GM12878 (cell line): ENCODE results near the gene ARHGEF17. TPM values are rescaled to one million over a fixed set of nuclear protein-coding genes. Genes with fewer than 3 reads are reported as not detected.

ENCODE experiments used
- ASH2L ChIP-seq: fragments of 300-600, 200-600 bp; sonication (generic); IDR thresholded peaks from 2 replicates; pipeline ENCODE4 v1.6.1; 2017; ENCODE audit warnings: low read depth, mild to moderate bottlenecking, borderline replicate concordance
- ATF2 ChIP-seq: IDR thresholded peaks from 2 replicates; pipeline ENCODE4 v1.6.1; 2012; ENCODE audit warnings: low read length, inconsistent platforms
- BRCA1 ChIP-seq: IDR thresholded peaks from 2 replicates; pipeline ENCODE4 v1.6.1; 2011; ENCODE audit warnings: low read depth, low read length, improper control_type of control experiment
- CHD1 ChIP-seq: IDR thresholded peaks from 2 replicates; pipeline ENCODE4 v1.6.1; 2012; ENCODE audit warnings: low read depth, low read length, improper control_type of control experiment
- EGR1 ChIP-seq, 2 experiments: IDR thresholded peaks; 1 replicate in 1 of 2; 2 replicates in 1 of 2; pipeline ENCODE4 v1.6.1; 2011 to 2012; ENCODE audit warnings: low read depth in 2 of 2, low read length in 2 of 2, borderline replicate concordance in 1 of 2, mild to moderate bottlenecking in 1 of 2, moderate library complexity in 1 of 2
- ELK1 ChIP-seq: IDR thresholded peaks from 2 replicates; pipeline ENCODE4 v1.6.1; 2012; ENCODE audit warnings: low read depth, low read length, improper control_type of control experiment
- HSF1 ChIP-seq: fragments of 150-350 bp; IDR thresholded peaks from 2 replicates; pipeline ENCODE4 v1.6.1; 2014; ENCODE audit warnings: mild to moderate bottlenecking, low read depth, low read length
- MLLT1 ChIP-seq: fragments of 450-650 bp; IDR thresholded peaks from 2 replicates; pipeline ENCODE4 v1.6.1; 2016; ENCODE audit warnings: mild to moderate bottlenecking
- NFXL1 ChIP-seq: fragments of 450-650 bp; IDR thresholded peaks from 2 replicates; pipeline ENCODE4 v1.6.1; 2017; ENCODE audit warnings: antibody characterized with exemption, mild to moderate bottlenecking, borderline replicate concordance
- NRF1 ChIP-seq: conservative IDR thresholded peaks from 2 replicates; pipeline ENCODE4 v1.6.1; 2011; ENCODE audit warnings: mild to moderate bottlenecking, low read depth, low read length, improper control_type of control experiment
- PKNOX1 ChIP-seq: fragments of 450-650 bp; IDR thresholded peaks from 2 replicates; pipeline ENCODE4 v1.6.1; 2016; ENCODE audit warnings: mild to moderate bottlenecking
- SMAD1 ChIP-seq: fragments of 450-650 bp; IDR thresholded peaks from 2 replicates; pipeline ENCODE4 v1.6.1; 2018; ENCODE audit warnings: mild to moderate bottlenecking, low read depth; ENCODE audit not compliant: partially characterized antibody
- SMARCA5 ChIP-seq: fragments of 450-650 bp; IDR thresholded peaks from 2 replicates; pipeline ENCODE4 v1.6.1; 2017; ENCODE audit warnings: mild to moderate bottlenecking
- SRF ChIP-seq, 2 experiments: IDR thresholded peaks; 2 replicates each; pipeline ENCODE4 v1.6.1; 2011; ENCODE audit warnings: low read depth in 2 of 2, low read length in 2 of 2, mild to moderate bottlenecking in 1 of 2, moderate library complexity in 1 of 2
- TARDBP ChIP-seq: IDR thresholded peaks from 2 replicates; pipeline ENCODE4 v1.6.1; 2016; ENCODE audit warnings: borderline replicate concordance
- TBL1XR1 ChIP-seq: IDR thresholded peaks from 2 replicates; pipeline ENCODE4 v1.6.1; 2012; ENCODE audit warnings: low read depth, low read length, improper control_type of control experiment
- TCF12 ChIP-seq: IDR thresholded peaks from 2 replicates; pipeline ENCODE4 v1.6.1; 2011; ENCODE audit warnings: low read depth, mild to moderate bottlenecking, low read length
- TCF7 ChIP-seq: IDR thresholded peaks from 2 replicates; pipeline ENCODE4 v1.6.1; 2014; ENCODE audit warnings: antibody characterized with exemption, borderline replicate concordance
- USF2 ChIP-seq: IDR thresholded peaks from 2 replicates; pipeline ENCODE4 v1.6.1; 2011; ENCODE audit warnings: low read depth, low read length, improper control_type of control experiment, borderline replicate concordance
- ZNF274 ChIP-seq: IDR thresholded peaks from one replicate; pipeline ENCODE4 v1.8.0; 2011; ENCODE audit not compliant: insufficient read length, insufficient read depth
- ZZZ3 ChIP-seq: IDR thresholded peaks from 2 replicates; pipeline ENCODE4 v1.6.1; 2011; ENCODE audit warnings: low read depth; ENCODE audit not compliant: control insufficient read depth, insufficient read length
- polyA plus RNA-seq, 11 experiments: library from polyadenylated mRNA; depleted of rRNA in 4 of 11; unstranded in 6 of 11; stranded (reverse) in 5 of 11; fragments of >200 nt; fragmentation: Nextera tagmentation in 4 of 11; fragmentation: Illumina TruSeq in 1 of 11; extraction: Ambion mirVana in 4 of 11; extraction: Trizol in 1 of 11; gene quantifications; 1 replicate in 1 of 11; 2 replicates in 10 of 11; pipeline versions ENCODE4 v1.2.1 to v1.2.3, GENCODE V29; 2011 to 2016; ENCODE audit warnings: inconsistent platforms in 2 of 11, missing spikeins in 2 of 11, low read depth in 1 of 11
- total RNA-seq, 4 experiments: library from RNA; depleted of rRNA in 3 of 4; stranded (reverse); fragments of >200 nt in 3 of 4; fragmentation: Illumina TruSeq in 1 of 4; extraction: Trizol in 1 of 4; gene quantifications; 2 replicates each; pipeline versions ENCODE4 v1.2.1 to v1.2.3, GENCODE V29; 2013 to 2021

Gene ARHGEF17
- total and polyA plus RNA-seq, 10 of the 15 experiments (the other 5 are each of a cell fraction or from before 2014, with no cell fraction given) = 0.15 to 11.0 (median 1.7) TPM

- TF ChIP-seq SRF (IDR thresholded peaks at IDR 0.05; ENCODE audit: low read depth in 2 of 2, low read length in 2 of 2) (no peak), TCF7 (no peak), ATF2 (no peak), EGR1 (IDR thresholded peaks at IDR 0.05; ENCODE audit: borderline replicate concordance in 1 of 2, low read depth in 2 of 2, low read length in 2 of 2) (peak in 1 of 2 experiments; percentile 82; a peak in 2 of 3 replicates), MLLT1 (peak; percentile 73), ZZZ3 (no peak), PKNOX1 (peak; percentile 55; the same call in 1 of the 2 replicates), TARDBP (no peak), CHD1 (no peak), NRF1 (no peak), SMARCA5 (0 out of 2 replicates have a peak, but pooled peaks have one; percentile 18), BRCA1 (no peak), TCF12 (peak; percentile 85), TBL1XR1 (0 out of 2 replicates have a peak, but pooled peaks have one; percentile 41), ZNF274 (no peak), NFXL1 (no peak), HSF1 (no peak), USF2 (no peak), ASH2L (no peak), SMAD1 (peak; percentile 73), ELK1 (0 out of 2 replicates have a peak, but pooled peaks have one; percentile 34)
These were observed 77.0 kb downstream of the ARHGEF17 start (continued) for GRCh38 chr11:73384872-73385689.
